Measurements from ENCODE around the gene PCTP. TPM values are rescaled to one million over a fixed set of nuclear protein-coding genes. Genes with fewer than 3 reads are reported as not detected.
A peak's percentile ranks its signal among the peaks of the same experiment; 100 is the strongest.

PCTP gene
- total and polyA plus RNA-seq, 2 experiments from 2014 or later, result 23.4 to 28.5 TPM

DNA sequence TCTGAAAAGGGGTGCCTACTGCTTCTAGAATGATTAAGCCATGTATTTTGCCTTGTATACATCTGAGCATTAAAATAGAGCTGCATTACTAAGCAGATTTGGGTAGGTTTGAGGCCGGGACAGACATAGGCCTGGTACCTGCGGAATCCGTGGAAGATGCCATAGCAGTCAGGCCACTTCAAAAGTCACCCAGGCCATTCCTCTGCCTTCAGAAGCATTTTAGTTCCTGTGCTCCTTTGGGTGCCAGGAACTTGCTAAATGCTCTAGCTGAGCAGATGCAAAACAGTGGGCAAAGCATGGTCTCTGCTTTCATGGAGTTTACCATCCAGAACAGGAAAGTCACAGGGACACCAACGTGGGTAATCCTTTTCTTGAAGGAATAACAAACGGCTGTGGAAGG lies 22.5 kb upstream of the PCTP start:
- Histone ChIP-seq H3K36me3 (no peaks in the 10 kb centered on the region), H3K27me3 (no peaks in the 10 kb centered on the region), H3K4me3 (no peak overlapping the region), H3K4me1 (ENCODE audit: low read depth) (peaks cover 39% of the 10 kb centered on the region), H3K27ac (no peak overlapping the region), H3K9me3 (ENCODE audit: low read depth) (no peaks in the 10 kb centered on the region)
- TF ChIP-seq, protein P1, sequence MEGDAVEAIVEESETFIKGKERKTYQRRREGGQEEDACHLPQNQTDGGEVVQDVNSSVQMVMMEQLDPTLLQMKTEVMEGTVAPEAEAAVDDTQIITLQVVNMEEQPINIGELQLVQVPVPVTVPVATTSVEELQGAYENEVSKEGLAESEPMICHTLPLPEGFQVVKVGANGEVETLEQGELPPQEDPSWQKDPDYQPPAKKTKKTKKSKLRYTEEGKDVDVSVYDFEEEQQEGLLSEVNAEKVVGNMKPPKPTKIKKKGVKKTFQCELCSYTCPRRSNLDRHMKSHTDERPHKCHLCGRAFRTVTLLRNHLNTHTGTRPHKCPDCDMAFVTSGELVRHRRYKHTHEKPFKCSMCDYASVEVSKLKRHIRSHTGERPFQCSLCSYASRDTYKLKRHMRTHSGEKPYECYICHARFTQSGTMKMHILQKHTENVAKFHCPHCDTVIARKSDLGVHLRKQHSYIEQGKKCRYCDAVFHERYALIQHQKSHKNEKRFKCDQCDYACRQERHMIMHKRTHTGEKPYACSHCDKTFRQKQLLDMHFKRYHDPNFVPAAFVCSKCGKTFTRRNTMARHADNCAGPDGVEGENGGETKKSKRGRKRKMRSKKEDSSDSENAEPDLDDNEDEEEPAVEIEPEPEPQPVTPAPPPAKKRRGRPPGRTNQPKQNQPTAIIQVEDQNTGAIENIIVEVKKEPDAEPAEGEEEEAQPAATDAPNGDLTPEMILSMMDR (IDR thresholded peaks at IDR 0.05; ENCODE audit: low read depth, low read length), result no peak
- DNase-seq (ENCODE audit: low read depth in 1 of 2, low spot score in 1 of 2), result no peak

DNA sequence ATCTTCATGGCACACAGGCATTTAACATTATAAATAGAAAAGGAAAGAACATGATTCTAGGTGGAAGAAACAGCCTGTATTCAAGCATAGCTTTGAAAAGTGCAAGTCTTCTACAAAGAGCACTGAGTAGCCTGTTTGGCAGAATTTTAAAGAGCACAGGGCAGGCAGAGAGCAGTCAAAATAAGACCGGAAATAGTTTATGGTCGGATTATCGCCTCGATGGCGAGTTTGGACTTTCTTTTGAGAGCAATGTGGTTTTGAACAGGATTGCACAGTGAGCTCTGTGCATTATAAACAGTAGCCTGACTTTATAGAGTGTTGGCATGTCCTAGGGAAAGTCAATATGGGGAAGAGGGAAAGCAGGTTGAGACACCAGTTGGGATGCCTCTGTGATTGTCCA lies 22.0 kb upstream of the PCTP start:
- no peaks in the 10 kb centered on the region for H3K36me3 ChIP-seq
- no peak overlapping the region for H3K4me3 ChIP-seq
- TF ChIP-seq, protein P1 (IDR thresholded peaks at IDR 0.05; ENCODE audit: low read depth, low read length), result no peak
- DNase-seq (ENCODE audit: low read depth in 1 of 2, low spot score in 1 of 2), result peak in 1 of 2 donors; percentile 34
- no peaks in the 10 kb centered on the region for H3K9me3 ChIP-seq (ENCODE audit: low read depth)
- no peak overlapping the region for H3K27ac ChIP-seq
- no peaks in the 10 kb centered on the region for H3K27me3 ChIP-seq
- H3K4me1 ChIP-seq (ENCODE audit: low read depth), result peaks cover 44% of the 10 kb centered on the region

DNA sequence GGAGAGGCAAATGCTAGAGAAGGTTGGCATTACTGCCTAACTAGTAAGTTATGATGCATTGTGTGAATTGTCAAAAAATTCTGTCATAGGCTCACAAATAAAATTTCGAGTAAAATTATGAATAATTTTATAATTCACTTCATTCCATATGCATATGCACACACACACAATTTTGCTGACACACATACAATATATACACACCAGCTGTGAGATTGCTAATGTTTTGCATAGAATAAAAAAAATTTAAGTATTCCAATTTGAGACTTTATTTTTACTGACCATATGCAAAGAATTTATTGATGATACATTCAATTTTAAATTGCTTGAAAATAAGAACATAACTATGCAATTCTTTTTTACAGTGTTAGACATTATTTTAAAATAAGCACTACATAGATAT lies 21.4 kb upstream of the PCTP start:
- Histone ChIP-seq H3K4me1 (ENCODE audit: low read depth) (peaks cover 44% of the 10 kb centered on the region), H3K27ac (no peak overlapping the region), H3K4me3 (no peak overlapping the region), H3K36me3 (no peaks in the 10 kb centered on the region), H3K27me3 (no peaks in the 10 kb centered on the region), H3K9me3 (ENCODE audit: low read depth) (no peaks in the 10 kb centered on the region)
- TF ChIP-seq, protein P1 (IDR thresholded peaks at IDR 0.05; ENCODE audit: low read depth, low read length), result no peak
- no peak for DNase-seq (ENCODE audit: low read depth in 1 of 2, low spot score in 1 of 2)

DNA sequence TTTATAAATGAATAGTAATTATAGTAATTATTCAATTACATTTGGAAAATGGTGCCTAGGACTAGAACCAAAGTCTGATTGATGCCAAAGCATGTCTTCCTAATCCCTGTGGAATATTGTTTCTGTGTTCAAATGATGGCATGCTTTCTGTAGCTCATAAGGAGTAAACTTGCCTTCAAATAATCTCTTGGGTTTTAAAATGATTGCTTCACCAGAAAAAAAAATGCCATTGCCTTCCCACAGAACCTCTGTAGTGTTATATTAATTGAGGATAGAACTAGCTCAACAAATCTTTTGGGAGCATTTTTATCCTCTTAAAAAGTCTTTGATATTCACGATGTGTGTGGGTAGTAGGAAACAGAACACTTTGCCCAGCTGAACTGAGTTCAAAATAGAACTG lies 20.5 kb upstream of the PCTP start:
- H3K4me3 ChIP-seq, result no peak overlapping the region
- DNase-seq (ENCODE audit: low read depth in 1 of 2, low spot score in 1 of 2), result peak in 1 of 2 donors; percentile 33
- H3K36me3 ChIP-seq, result no peaks in the 10 kb centered on the region
- no peak overlapping the region for H3K27ac ChIP-seq
- TF ChIP-seq, protein P1 (IDR thresholded peaks at IDR 0.05; ENCODE audit: low read depth, low read length), result no peak
- no peaks in the 10 kb centered on the region for H3K9me3 ChIP-seq (ENCODE audit: low read depth)
- H3K27me3 ChIP-seq, result no peaks in the 10 kb centered on the region
- peaks cover 38% of the 10 kb centered on the region for H3K4me1 ChIP-seq (ENCODE audit: low read depth)

DNA sequence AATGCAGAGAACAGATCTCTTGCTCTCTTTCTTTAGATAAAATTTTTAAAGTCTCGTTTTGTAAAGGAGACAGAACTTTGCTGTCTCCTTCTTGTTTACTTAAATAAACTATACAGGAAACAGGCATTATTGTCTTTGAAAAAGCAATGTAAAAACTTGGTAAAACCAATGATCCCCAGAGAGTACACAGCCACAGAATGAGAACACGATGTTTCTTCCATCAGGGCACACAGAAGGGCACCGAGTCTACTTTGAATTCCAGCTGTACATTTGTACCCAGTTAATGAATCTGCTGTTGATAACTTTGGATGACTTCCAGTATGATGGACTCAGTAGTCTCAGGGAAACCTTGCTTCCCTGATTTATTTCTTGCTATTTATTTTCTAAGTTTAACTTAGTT lies 20.0 kb upstream of the PCTP start:
- H3K4me1 ChIP-seq (ENCODE audit: low read depth), result peaks cover 38% of the 10 kb centered on the region
- TF ChIP-seq, protein P1 (IDR thresholded peaks at IDR 0.05; ENCODE audit: low read depth, low read length), result no peak
- no peaks in the 10 kb centered on the region for H3K27me3 ChIP-seq
- H3K36me3 ChIP-seq, result no peaks in the 10 kb centered on the region
- no peak overlapping the region for H3K4me3 ChIP-seq
- no peak overlapping the region for H3K27ac ChIP-seq
- no peaks in the 10 kb centered on the region for H3K9me3 ChIP-seq (ENCODE audit: low read depth)
- peak in 1 of 2 donors; percentile 21 for DNase-seq (ENCODE audit: low read depth in 1 of 2, low spot score in 1 of 2)
